GM23338 (cell line): ENCODE data around the gene CAPN1. TPM values are rescaled to one million over a fixed set of nuclear protein-coding genes. Genes with fewer than 3 reads are reported as not detected.

Experiments used
- ATAC-seq: fragments of 200-7000 bp; cut with Tn5 transposase; 3 replicates; pipeline ENCODE4 v1.9.1; 2020
- DNase-seq: peaks from one replicate; pipeline ENCODE4 v3.0.0-alpha.2; 2015; ENCODE audit warnings: low spot score
- H2AFZ ChIP-seq: fragments of 200-600 bp; sonication (generic); 2 replicates; pipeline ENCODE4 v1.8.0; 2016; ENCODE audit warnings: antibody characterized with exemption, mild to moderate bottlenecking, moderate library complexity
- H3F3A ChIP-seq: fragments of 200-600 bp; sonication (generic); replicated peaks from 2 replicates; pipeline ENCODE4 v1.8.0; 2017; ENCODE audit warnings: antibody characterized with exemption, mixed run types, low read depth
- H3K27ac ChIP-seq: fragments of 200-600 bp; sonication (generic); 2 replicates; pipeline ENCODE4 v1.6.1; 2016; ENCODE audit warnings: low read depth
- H3K27me3 ChIP-seq: fragments of 200-600 bp; sonication (generic); 2 replicates; pipeline ENCODE4 v1.8.0; 2016; ENCODE audit warnings: mild to moderate bottlenecking, mixed run types, moderate library complexity; ENCODE audit not compliant: insufficient read depth
- H3K36me3 ChIP-seq: fragments of 200-600 bp; sonication (generic); 2 replicates; pipeline ENCODE4 v1.8.0; 2016; ENCODE audit warnings: mild to moderate bottlenecking; ENCODE audit not compliant: insufficient read depth
- H3K4me1 ChIP-seq: fragments of 200-600 bp; sonication (generic); 2 replicates; pipeline ENCODE4 v1.8.0; 2016; ENCODE audit warnings: mild to moderate bottlenecking, moderate library complexity; ENCODE audit not compliant: insufficient read depth
- H3K4me2 ChIP-seq: fragments of 200-600 bp; sonication (generic); 2 replicates; pipeline ENCODE4 v1.7.1; 2017; ENCODE audit warnings: mixed run types
- H3K4me3 ChIP-seq: fragments of 200-600 bp; sonication (generic); 2 replicates; pipeline ENCODE4 v1.6.1; 2016; ENCODE audit warnings: mixed run types
- H3K79me2 ChIP-seq: fragments of 200-600 bp; sonication (generic); replicated peaks from 2 replicates; pipeline ENCODE4 v1.8.0; 2017; ENCODE audit warnings: mild to moderate bottlenecking; ENCODE audit not compliant: insufficient read depth
- H3K9me2 ChIP-seq: fragments of 200-600 bp; sonication (generic); 2 replicates; pipeline ENCODE4 v1.8.0; 2017; ENCODE audit not compliant: insufficient read depth
- H4K20me1 ChIP-seq: fragments of 200-600 bp; sonication (generic); replicated peaks from 2 replicates; pipeline ENCODE4 v1.8.0; 2017; ENCODE audit warnings: mild to moderate bottlenecking; ENCODE audit not compliant: insufficient read depth
- H3K27ac Mint-ChIP-seq: 2 replicates; pipeline ENCODE4 v1.8.0; 2020; ENCODE audit warnings: inconsistent platforms, mild to moderate bottlenecking, moderate library complexity, mixed read lengths
- H3K27me3 Mint-ChIP-seq: 3 replicates; pipeline ENCODE4 v1.8.0; 2022; ENCODE audit warnings: low read depth, mild to moderate bottlenecking, moderate library complexity, mixed read lengths, inconsistent platforms; ENCODE audit not compliant: insufficient read depth, poor library complexity
- H3K36me3 Mint-ChIP-seq: 3 replicates; pipeline ENCODE4 v1.8.0; 2021; ENCODE audit warnings: low read depth, mild to moderate bottlenecking, inconsistent platforms, moderate library complexity, mixed read lengths
- H3K4me1 Mint-ChIP-seq: 3 replicates; pipeline ENCODE4 v1.8.0; 2020; ENCODE audit warnings: mild to moderate bottlenecking, inconsistent platforms, mixed read lengths
- H3K4me3 Mint-ChIP-seq: 3 replicates; pipeline ENCODE4 v1.8.0; 2021; ENCODE audit warnings: moderate library complexity, mild to moderate bottlenecking, inconsistent platforms, mixed read lengths
- H3K9me3 Mint-ChIP-seq: 3 replicates; pipeline ENCODE4 v1.8.0; 2020; ENCODE audit warnings: moderate library complexity, mild to moderate bottlenecking, inconsistent platforms, mixed read lengths
- CREB1 ChIP-seq: fragments of 250-450 bp; sonication (Bioruptor Pico); IDR thresholded peaks from 2 replicates; pipeline ENCODE4 v1.5.0; 2020; ENCODE audit warnings: low read depth, mild to moderate bottlenecking, moderate library complexity
- CTCF ChIP-seq, 2 experiments: fragments of 200-600 bp in 1 of 2; sonication (generic) in 1 of 2; conservative IDR thresholded peaks; 2 replicates each; pipeline versions ENCODE4 v1.5.1 to v1.6.1; 2016 to 2017; ENCODE audit warnings: antibody characterized with exemption in 2 of 2, low read depth in 2 of 2, mild to moderate bottlenecking in 2 of 2, moderate library complexity in 1 of 2
- EZH2 ChIP-seq: fragments of 200-600 bp; sonication (generic); IDR thresholded peaks from one replicate; pipeline ENCODE4 v1.8.0; 2017; ENCODE audit warnings: antibody characterized with exemption, mild to moderate bottlenecking, low read depth; ENCODE audit not compliant: unreplicated experiment
- EZH2phosphoT487 ChIP-seq: fragments of 200-600 bp; sonication (generic); IDR thresholded peaks from one replicate; pipeline ENCODE4 v1.8.1; 2018; ENCODE audit warnings: antibody characterized with exemption; ENCODE audit not compliant: unreplicated experiment
- JUNB ChIP-seq: IDR thresholded peaks from one replicate; pipeline ENCODE4 v1.6.1; 2016; ENCODE audit warnings: antibody characterized with exemption; ENCODE audit not compliant: unreplicated experiment
- NANOG ChIP-seq: IDR thresholded peaks from 2 replicates; pipeline ENCODE4 v1.6.1; 2016; ENCODE audit warnings: antibody characterized with exemption, borderline replicate concordance
- POLR2AphosphoS5 ChIP-seq: IDR thresholded peaks from 2 replicates; pipeline ENCODE4 v1.6.1; 2016; ENCODE audit warnings: antibody characterized with exemption, low read depth
- STAT1 ChIP-seq: IDR thresholded peaks from one replicate; pipeline ENCODE4 v1.6.1; 2016; ENCODE audit warnings: antibody characterized with exemption; ENCODE audit not compliant: unreplicated experiment
- ZNF114 ChIP-seq: fragments of 250-450 bp; sonication (Bioruptor Pico); IDR thresholded peaks from 2 replicates; pipeline ENCODE4 v1.5.0; 2020; ENCODE audit warnings: mild to moderate bottlenecking, moderate library complexity
- ZNF331 ChIP-seq: fragments of 250-450 bp; sonication (Bioruptor Pico); IDR thresholded peaks from 2 replicates; pipeline ENCODE4 v1.5.0; 2020; ENCODE audit warnings: low read depth, mild to moderate bottlenecking, moderate library complexity
- polyA plus RNA-seq: library from polyadenylated mRNA; unstranded; fragments of >200 nt; fragmentation: Nextera tagmentation; extraction: Ambion mirVana; gene quantifications from 2 replicates; pipeline ENCODE4 v1.2.1, GENCODE V29; 2016
- total RNA-seq: library from RNA; depleted of rRNA; stranded (reverse); fragments of >200 nt; shearing (Covaris generic); gene quantifications from 2 replicates; pipeline ENCODE4 v1.2.3, GENCODE V29; 2014
- TF ChIP-seq, protein P1 (sequence below): fragments of 250-450 bp; sonication (Bioruptor Pico); IDR thresholded peaks from 2 replicates; pipeline ENCODE4 v1.5.0; 2020; ENCODE audit warnings: mild to moderate bottlenecking, moderate library complexity

CAPN1 gene
- total and polyA plus RNA-seq, 2 experiments from 2014 or later: 67.3 to 277 TPM

DNA sequence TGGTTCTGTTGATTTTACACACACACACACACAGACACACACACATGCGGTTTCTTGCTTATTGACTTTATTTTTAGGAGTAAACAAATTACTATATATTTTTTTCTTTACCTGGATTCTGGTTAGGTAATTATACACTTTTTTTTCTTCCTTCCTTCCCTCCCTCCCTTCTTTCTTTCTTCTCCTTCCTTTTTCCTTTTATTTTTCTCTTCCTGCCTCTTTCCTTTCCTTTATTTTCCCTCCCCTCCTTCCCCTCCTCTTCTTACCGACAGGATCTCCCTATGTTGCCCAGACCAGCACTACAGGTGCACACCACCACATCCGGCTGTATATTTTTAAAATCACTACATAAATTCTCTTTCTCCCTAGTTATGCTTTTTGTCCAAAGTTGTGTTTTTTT lies 14.8 kb upstream of the CAPN1 start:
- Mint-ChIP-seq H3K27ac (no peak overlapping the region), H3K27me3 (peaks cover 10% of the 10 kb centered on the region), H3K36me3 (no peaks in the 10 kb centered on the region), H3K4me3 (no peak overlapping the region), H3K4me1 (peaks cover 14% of the 10 kb centered on the region), H3K9me3 (no peaks in the 10 kb centered on the region)
- H3K27me3 ChIP-seq: no peaks in the 10 kb centered on the region
- ATAC-seq (no peak), DNase-seq (no peak)
- no peak overlapping the region for H3K4me2 ChIP-seq
- no peak for TF ChIP-seq EZH2
- TF ChIP-seq CREB1: no peak
- TF ChIP-seq POLR2AphosphoS5: no peak
- TF ChIP-seq JUNB: no peak
- no peak for TF ChIP-seq EZH2phosphoT487
- no peak for TF ChIP-seq CTCF (conservative IDR thresholded peaks at IDR 0.05; ENCODE audit: low read depth in 2 of 2)
- no peak for TF ChIP-seq ZNF331 (CRISPR knock-in tag)
- no peaks in the 10 kb centered on the region for H3K9me2 ChIP-seq
- no peak overlapping the region for H3K4me3 ChIP-seq
- H3K79me2 ChIP-seq: no peaks in the 10 kb centered on the region
- peaks cover 4% of the 10 kb centered on the region for H3K4me1 ChIP-seq
- H3F3A ChIP-seq: no peaks in the 10 kb centered on the region
- H3K36me3 ChIP-seq: no peaks in the 10 kb centered on the region
- no peaks in the 10 kb centered on the region for H4K20me1 ChIP-seq
- H2AFZ ChIP-seq: peak overlapping the region; percentile 100; the same call in 1 of the 2 replicates
- no peak overlapping the region for H3K27ac ChIP-seq

DNA sequence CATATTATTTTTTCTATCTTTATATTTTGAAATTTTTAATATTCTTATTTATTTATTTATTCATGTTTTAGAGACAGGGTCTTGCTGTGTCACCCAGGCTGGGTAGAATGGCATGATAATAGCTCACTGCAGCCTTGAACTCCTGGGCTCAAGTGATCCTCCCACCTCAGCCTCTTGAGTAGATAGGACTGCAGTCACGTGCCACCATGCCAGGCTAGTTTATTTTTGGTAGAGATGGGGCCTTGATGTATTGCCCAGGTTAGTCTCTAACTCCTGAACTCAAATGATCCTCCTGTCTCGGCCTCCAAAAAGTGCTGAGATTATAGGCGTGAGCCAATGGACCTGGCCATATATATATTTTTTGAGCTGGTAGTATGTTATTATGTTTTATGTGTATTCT lies 14.1 kb upstream of the CAPN1 start:
- Histone ChIP-seq H3K4me2 (no peak overlapping the region), H3K4me1 (peaks cover 4% of the 10 kb centered on the region), H3K36me3 (no peaks in the 10 kb centered on the region), H3K27me3 (no peaks in the 10 kb centered on the region), H3K27ac (no peak overlapping the region), H2AFZ (no peak overlapping the region), H4K20me1 (no peaks in the 10 kb centered on the region), H3K4me3 (no peak overlapping the region), H3K9me2 (no peaks in the 10 kb centered on the region), H3K79me2 (no peaks in the 10 kb centered on the region), H3F3A (no peaks in the 10 kb centered on the region)
- Mint-ChIP-seq H3K9me3 (no peaks in the 10 kb centered on the region), H3K27ac (no peak overlapping the region), H3K27me3 (peaks cover 10% of the 10 kb centered on the region), H3K4me1 (peaks cover 14% of the 10 kb centered on the region), H3K36me3 (no peaks in the 10 kb centered on the region), H3K4me3 (no peak overlapping the region)
- no peak for ATAC-seq
- DNase-seq: no peak
- TF ChIP-seq EZH2phosphoT487 (no peak), CTCF (conservative IDR thresholded peaks at IDR 0.05; ENCODE audit: low read depth in 2 of 2) (no peak), JUNB (no peak), NANOG (no peak), POLR2AphosphoS5 (no peak), ZNF114 (no peak), ZNF331 (CRISPR knock-in tag) (no peak), EZH2 (no peak), STAT1 (no peak)
- TF ChIP-seq, protein P1, sequence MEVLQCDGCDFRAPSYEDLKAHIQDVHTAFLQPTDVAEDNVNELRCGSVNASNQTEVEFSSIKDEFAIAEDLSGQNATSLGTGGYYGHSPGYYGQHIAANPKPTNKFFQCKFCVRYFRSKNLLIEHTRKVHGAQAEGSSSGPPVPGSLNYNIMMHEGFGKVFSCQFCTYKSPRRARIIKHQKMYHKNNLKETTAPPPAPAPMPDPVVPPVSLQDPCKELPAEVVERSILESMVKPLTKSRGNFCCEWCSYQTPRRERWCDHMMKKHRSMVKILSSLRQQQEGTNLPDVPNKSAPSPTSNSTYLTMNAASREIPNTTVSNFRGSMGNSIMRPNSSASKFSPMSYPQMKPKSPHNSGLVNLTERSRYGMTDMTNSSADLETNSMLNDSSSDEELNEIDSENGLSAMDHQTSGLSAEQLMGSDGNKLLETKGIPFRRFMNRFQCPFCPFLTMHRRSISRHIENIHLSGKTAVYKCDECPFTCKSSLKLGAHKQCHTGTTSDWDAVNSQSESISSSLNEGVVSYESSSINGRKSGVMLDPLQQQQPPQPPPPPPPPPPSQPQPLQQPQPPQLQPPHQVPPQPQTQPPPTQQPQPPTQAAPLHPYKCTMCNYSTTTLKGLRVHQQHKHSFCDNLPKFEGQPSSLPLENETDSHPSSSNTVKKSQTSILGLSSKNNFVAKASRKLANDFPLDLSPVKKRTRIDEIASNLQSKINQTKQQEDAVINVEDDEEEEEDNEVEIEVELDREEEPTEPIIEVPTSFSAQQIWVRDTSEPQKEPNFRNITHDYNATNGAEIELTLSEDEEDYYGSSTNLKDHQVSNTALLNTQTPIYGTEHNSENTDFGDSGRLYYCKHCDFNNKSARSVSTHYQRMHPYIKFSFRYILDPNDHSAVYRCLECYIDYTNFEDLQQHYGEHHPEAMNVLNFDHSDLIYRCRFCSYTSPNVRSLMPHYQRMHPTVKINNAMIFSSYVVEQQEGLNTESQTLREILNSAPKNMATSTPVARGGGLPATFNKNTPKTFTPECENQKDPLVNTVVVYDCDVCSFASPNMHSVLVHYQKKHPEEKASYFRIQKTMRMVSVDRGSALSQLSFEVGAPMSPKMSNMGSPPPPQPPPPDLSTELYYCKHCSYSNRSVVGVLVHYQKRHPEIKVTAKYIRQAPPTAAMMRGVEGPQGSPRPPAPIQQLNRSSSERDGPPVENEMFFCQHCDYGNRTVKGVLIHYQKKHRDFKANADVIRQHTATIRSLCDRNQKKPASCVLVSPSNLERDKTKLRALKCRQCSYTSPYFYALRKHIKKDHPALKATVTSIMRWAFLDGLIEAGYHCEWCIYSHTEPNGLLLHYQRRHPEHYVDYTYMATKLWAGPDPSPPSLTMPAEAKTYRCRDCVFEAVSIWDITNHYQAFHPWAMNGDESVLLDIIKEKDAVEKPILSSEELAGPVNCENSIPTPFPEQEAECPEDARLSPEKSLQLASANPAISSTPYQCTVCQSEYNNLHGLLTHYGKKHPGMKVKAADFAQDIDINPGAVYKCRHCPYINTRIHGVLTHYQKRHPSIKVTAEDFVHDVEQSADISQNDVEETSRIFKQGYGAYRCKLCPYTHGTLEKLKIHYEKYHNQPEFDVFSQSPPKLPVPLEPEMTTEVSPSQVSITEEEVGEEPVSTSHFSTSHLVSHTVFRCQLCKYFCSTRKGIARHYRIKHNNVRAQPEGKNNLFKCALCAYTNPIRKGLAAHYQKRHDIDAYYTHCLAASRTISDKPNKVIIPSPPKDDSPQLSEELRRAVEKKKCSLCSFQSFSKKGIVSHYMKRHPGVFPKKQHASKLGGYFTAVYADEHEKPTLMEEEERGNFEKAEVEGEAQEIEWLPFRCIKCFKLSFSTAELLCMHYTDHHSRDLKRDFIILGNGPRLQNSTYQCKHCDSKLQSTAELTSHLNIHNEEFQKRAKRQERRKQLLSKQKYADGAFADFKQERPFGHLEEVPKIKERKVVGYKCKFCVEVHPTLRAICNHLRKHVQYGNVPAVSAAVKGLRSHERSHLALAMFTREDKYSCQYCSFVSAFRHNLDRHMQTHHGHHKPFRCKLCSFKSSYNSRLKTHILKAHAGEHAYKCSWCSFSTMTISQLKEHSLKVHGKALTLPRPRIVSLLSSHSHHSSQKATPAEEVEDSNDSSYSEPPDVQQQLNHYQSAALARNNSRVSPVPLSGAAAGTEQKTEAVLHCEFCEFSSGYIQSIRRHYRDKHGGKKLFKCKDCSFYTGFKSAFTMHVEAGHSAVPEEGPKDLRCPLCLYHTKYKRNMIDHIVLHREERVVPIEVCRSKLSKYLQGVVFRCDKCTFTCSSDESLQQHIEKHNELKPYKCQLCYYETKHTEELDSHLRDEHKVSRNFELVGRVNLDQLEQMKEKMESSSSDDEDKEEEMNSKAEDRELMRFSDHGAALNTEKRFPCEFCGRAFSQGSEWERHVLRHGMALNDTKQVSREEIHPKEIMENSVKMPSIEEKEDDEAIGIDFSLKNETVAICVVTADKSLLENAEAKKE (CRISPR knock-in tag): no peak
